Measurements from ENCODE around the gene ZNF362. TPM values are rescaled to one million over a fixed set of nuclear protein-coding genes. Genes with fewer than 3 reads are reported as not detected.

Gene ZNF362
- total and polyA plus RNA-seq, 12 donors: 7.8 to 37.3 (median 23.8) TPM

GRCh38 chr1:33316601-33317000 is 60.3 kb downstream of the ZNF362 start:
- Histone ChIP-seq H3K27ac (no peak overlapping the region), H3K36me3 (replicated peaks in 1 of 2) (peaks cover 0 to 3% of the 10 kb centered on the region in 2 donors), H3K9me3 (replicated peaks in 1 of 3) (no peaks in the 10 kb centered on the region), H3K4me1 (replicated peaks in 1 of 2) (no peaks in the 10 kb centered on the region), H3K4me3 (no peak overlapping the region), H3K27me3 (no peaks in the 10 kb centered on the region)
- DNase-seq: no peak
- 76 to 93% (median 78%) methylated on average over 2 of the region's 2 CpGs for WGBS, 4 donors
- intact Hi-C loops (cut with DNase I): no loop called here
- no peak for TF ChIP-seq POLR2A (IDR thresholded peaks at IDR 0.05)
- TF ChIP-seq CTCF (IDR thresholded peaks at IDR 0.05): no peak

- WGBS, 4 donors: 52 to 73% (median 67%) methylated on average over 1 of the region's 1 CpG
- Histone ChIP-seq H3K9me3 (replicated peaks in 1 of 3) (no peaks in the 10 kb centered on the region), H3K4me3 (no peak overlapping the region), H3K4me1 (replicated peaks in 1 of 2) (no peaks in the 10 kb centered on the region), H3K27me3 (no peaks in the 10 kb centered on the region), H3K27ac (no peak overlapping the region), H3K36me3 (replicated peaks in 1 of 2) (peaks cover 0 to 6% of the 10 kb centered on the region in 2 donors)
- TF ChIP-seq CTCF (IDR thresholded peaks at IDR 0.05) (no peak), POLR2A (IDR thresholded peaks at IDR 0.05) (no peak)
- DNase-seq: no peak
- intact Hi-C loops (cut with DNase I): no loop called here
Measured at GRCh38 chr1:33317354-33317753, 61.1 kb downstream of the ZNF362 start.

- DNase-seq: no peak
- H3K27ac ChIP-seq: no peak overlapping the region
- H3K4me3 ChIP-seq: no peak overlapping the region
- H3K4me1 ChIP-seq (replicated peaks in 1 of 2): no peaks in the 10 kb centered on the region
- H3K36me3 ChIP-seq (replicated peaks in 1 of 2): peaks cover 0 to 9% of the 10 kb centered on the region in 2 donors
- no peaks in the 10 kb centered on the region for H3K9me3 ChIP-seq (replicated peaks in 1 of 3)
- intact Hi-C loops (cut with DNase I): no loop called here
- no peaks in the 10 kb centered on the region for H3K27me3 ChIP-seq
- WGBS, 4 donors: 67 to 81% (median 69%) methylated on average over 6 of the region's 6 CpGs
- TF ChIP-seq CTCF (IDR thresholded peaks at IDR 0.05): no peak
- TF ChIP-seq POLR2A (IDR thresholded peaks at IDR 0.05): no peak
Measured at GRCh38 chr1:33317946-33318345, 61.7 kb downstream of the ZNF362 start.

- DNase-seq: no peak
- H3K4me1 ChIP-seq (replicated peaks in 1 of 2): no peaks in the 10 kb centered on the region
- H3K36me3 ChIP-seq (replicated peaks in 1 of 2): peaks cover 0 to 23% of the 10 kb centered on the region in 2 donors
- H3K27me3 ChIP-seq: no peaks in the 10 kb centered on the region
- H3K4me3 ChIP-seq: no peak overlapping the region
- intact Hi-C loops (cut with DNase I): no loop called here
- TF ChIP-seq CTCF (IDR thresholded peaks at IDR 0.05): no peak
- no peak for TF ChIP-seq POLR2A (IDR thresholded peaks at IDR 0.05)
- H3K27ac ChIP-seq: no peak overlapping the region
- no peaks in the 10 kb centered on the region for H3K9me3 ChIP-seq (replicated peaks in 1 of 3)
- 86 to 97% (median 91%) methylated on average over 5 to 9 of the region's 9 CpGs for WGBS, 4 donors
Measured at GRCh38 chr1:33319186-33319948, 63.1 kb downstream of the ZNF362 start.

Measured in adrenal gland (tissue), 12 donors.